ENCODE measurements around the gene SPECC1L.

Gene SPECC1L

DNA sequence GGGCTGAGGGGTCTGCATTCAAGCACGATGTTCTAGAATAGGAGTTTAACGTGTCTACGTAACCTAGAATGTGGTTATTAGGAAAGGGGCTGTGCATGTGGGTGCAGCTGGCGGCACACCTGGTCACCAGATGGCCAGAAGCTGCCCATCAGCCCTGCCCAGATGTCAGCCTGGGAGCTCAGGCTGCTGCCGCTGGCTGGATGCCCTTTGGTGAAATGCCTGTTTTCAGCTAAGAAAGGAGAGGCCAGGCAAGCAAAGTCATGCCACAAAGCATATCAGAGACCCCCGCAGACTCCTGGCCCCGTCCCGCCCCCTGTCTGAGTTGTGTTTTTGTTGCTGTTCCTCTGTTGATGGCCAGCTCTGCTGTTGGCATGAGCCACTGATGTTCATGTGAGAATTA lies 145.5 kb downstream of the SPECC1L start:
- Histone ChIP-seq H3K9me3 (ENCODE audit: insufficient read depth, low read depth, low read length) (no peaks in the 10 kb centered on the region), H3K36me3 (ENCODE audit: insufficient read depth, low read length) (peaks cover 60% of the 10 kb centered on the region; the same call in 1 of the 2 replicates), H3K27me3 (ENCODE audit: insufficient read depth, low read length, poor library complexity, severe bottlenecking) (no peaks in the 10 kb centered on the region), H4K20me1 (ENCODE audit: insufficient read depth, low read length, poor library complexity, severe bottlenecking) (no peaks in the 10 kb centered on the region), H3K9ac (ENCODE audit: low read depth, low read length, poor library complexity, severe bottlenecking) (no peak overlapping the region), H2AFZ (ENCODE audit: low read length) (no peak overlapping the region), H3F3A (ENCODE audit: low read depth) (no peaks in the 10 kb centered on the region), H3K4me2 (ENCODE audit: low read depth, low read length, poor library complexity, severe bottlenecking) (no peak overlapping the region), H3K79me2 (ENCODE audit: insufficient read depth, low read length) (no peaks in the 10 kb centered on the region), H3K4me1 (ENCODE audit: insufficient read depth, low read length, poor library complexity, severe bottlenecking) (no peaks in the 10 kb centered on the region), H3K4me3 (ENCODE audit: low read length, poor library complexity, severe bottlenecking) (no peak overlapping the region), H3K9me2 (replicated peaks; ENCODE audit: low read depth, low read length) (no peaks in the 10 kb centered on the region)
- TF ChIP-seq, protein P1, sequence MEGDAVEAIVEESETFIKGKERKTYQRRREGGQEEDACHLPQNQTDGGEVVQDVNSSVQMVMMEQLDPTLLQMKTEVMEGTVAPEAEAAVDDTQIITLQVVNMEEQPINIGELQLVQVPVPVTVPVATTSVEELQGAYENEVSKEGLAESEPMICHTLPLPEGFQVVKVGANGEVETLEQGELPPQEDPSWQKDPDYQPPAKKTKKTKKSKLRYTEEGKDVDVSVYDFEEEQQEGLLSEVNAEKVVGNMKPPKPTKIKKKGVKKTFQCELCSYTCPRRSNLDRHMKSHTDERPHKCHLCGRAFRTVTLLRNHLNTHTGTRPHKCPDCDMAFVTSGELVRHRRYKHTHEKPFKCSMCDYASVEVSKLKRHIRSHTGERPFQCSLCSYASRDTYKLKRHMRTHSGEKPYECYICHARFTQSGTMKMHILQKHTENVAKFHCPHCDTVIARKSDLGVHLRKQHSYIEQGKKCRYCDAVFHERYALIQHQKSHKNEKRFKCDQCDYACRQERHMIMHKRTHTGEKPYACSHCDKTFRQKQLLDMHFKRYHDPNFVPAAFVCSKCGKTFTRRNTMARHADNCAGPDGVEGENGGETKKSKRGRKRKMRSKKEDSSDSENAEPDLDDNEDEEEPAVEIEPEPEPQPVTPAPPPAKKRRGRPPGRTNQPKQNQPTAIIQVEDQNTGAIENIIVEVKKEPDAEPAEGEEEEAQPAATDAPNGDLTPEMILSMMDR (conservative IDR thresholded peaks at IDR 0.05; ENCODE audit: low read length), result no peak
- TF ChIP-seq EZH2phosphoT487 (IDR thresholded peaks at IDR 0.05; ENCODE audit: borderline replicate concordance), result no peak

DNA sequence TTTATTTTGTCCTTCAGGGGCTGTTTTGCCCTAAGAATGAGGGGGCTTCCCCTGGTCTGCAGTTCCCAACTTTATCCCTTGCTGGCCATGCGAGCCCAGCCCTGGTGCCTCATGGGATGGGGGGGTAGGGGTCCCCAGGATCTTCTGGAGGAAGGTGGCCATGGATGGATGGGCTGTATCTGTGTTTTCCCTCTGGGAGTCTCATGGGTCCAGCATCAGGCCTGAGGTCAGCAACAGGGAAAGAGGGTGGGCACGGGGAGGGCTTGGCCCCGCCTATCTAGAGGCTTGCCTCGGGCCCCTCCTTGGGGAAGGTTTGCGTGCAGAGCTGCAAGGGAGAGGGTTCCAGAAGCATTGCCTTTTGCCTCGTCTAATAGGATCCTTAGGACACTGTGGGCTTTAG lies 146.0 kb downstream of the SPECC1L start:
- no peak for TF ChIP-seq EZH2phosphoT487 (IDR thresholded peaks at IDR 0.05; ENCODE audit: borderline replicate concordance)
- TF ChIP-seq, protein P1 (conservative IDR thresholded peaks at IDR 0.05; ENCODE audit: low read length), result no peak
- Histone ChIP-seq H3K27me3 (ENCODE audit: insufficient read depth, low read length, poor library complexity, severe bottlenecking) (no peaks in the 10 kb centered on the region), H3K9ac (ENCODE audit: low read depth, low read length, poor library complexity, severe bottlenecking) (no peak overlapping the region), H3K36me3 (ENCODE audit: insufficient read depth, low read length) (peaks cover 57% of the 10 kb centered on the region; the same call in 1 of the 2 replicates), H3K4me1 (ENCODE audit: insufficient read depth, low read length, poor library complexity, severe bottlenecking) (no peaks in the 10 kb centered on the region), H3K4me2 (ENCODE audit: low read depth, low read length, poor library complexity, severe bottlenecking) (no peak overlapping the region), H3F3A (ENCODE audit: low read depth) (no peaks in the 10 kb centered on the region), H3K9me2 (replicated peaks; ENCODE audit: low read depth, low read length) (no peaks in the 10 kb centered on the region), H3K4me3 (ENCODE audit: low read length, poor library complexity, severe bottlenecking) (no peak overlapping the region), H3K79me2 (ENCODE audit: insufficient read depth, low read length) (no peaks in the 10 kb centered on the region), H4K20me1 (ENCODE audit: insufficient read depth, low read length, poor library complexity, severe bottlenecking) (no peaks in the 10 kb centered on the region), H3K9me3 (ENCODE audit: insufficient read depth, low read depth, low read length) (no peaks in the 10 kb centered on the region), H2AFZ (ENCODE audit: low read length) (no peak overlapping the region)

DNA sequence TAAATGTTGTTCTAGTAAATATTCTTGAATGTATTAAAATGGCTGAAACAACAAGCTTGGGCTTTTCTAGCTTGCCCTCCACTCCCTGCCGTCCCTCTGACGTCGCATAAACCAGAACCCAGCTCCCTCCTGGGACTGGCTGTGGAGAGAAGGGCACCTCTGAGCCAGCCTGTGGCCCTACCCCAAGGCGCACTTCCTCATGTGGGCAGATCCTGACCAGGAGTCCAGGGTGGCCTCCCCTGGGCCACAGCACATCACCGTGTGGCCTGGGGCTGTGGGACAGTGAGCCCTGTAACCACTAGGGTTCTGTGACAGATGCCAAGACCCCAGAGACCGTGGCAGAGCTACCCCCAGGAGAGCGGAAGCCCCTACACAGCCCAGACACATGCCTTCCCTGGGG lies 146.6 kb downstream of the SPECC1L start:
- Histone ChIP-seq H3K79me2 (ENCODE audit: insufficient read depth, low read length) (no peaks in the 10 kb centered on the region), H2AFZ (ENCODE audit: low read length) (no peak overlapping the region), H3K4me2 (ENCODE audit: low read depth, low read length, poor library complexity, severe bottlenecking) (no peak overlapping the region), H4K20me1 (ENCODE audit: insufficient read depth, low read length, poor library complexity, severe bottlenecking) (no peaks in the 10 kb centered on the region), H3K9me3 (ENCODE audit: insufficient read depth, low read depth, low read length) (no peaks in the 10 kb centered on the region), H3K36me3 (ENCODE audit: insufficient read depth, low read length) (peaks cover 51% of the 10 kb centered on the region; the same call in 1 of the 2 replicates), H3K9ac (ENCODE audit: low read depth, low read length, poor library complexity, severe bottlenecking) (no peak overlapping the region), H3F3A (ENCODE audit: low read depth) (no peaks in the 10 kb centered on the region), H3K9me2 (replicated peaks; ENCODE audit: low read depth, low read length) (no peaks in the 10 kb centered on the region), H3K27me3 (ENCODE audit: insufficient read depth, low read length, poor library complexity, severe bottlenecking) (no peaks in the 10 kb centered on the region), H3K4me3 (ENCODE audit: low read length, poor library complexity, severe bottlenecking) (no peak overlapping the region), H3K4me1 (ENCODE audit: insufficient read depth, low read length, poor library complexity, severe bottlenecking) (no peaks in the 10 kb centered on the region)
- TF ChIP-seq EZH2phosphoT487 (IDR thresholded peaks at IDR 0.05; ENCODE audit: borderline replicate concordance), result no peak
- TF ChIP-seq, protein P1 (conservative IDR thresholded peaks at IDR 0.05; ENCODE audit: low read length), result no peak

All from Loucy (cell line).